ENCODE results near the gene MEGF11. TPM values are rescaled to one million over a fixed set of nuclear protein-coding genes. Genes with fewer than 3 reads are reported as not detected.

The MEGF11 gene
- polyA plus RNA-seq, 2 of the 4 experiments (the other 2 are of a cell fraction) = 0.25 to 0.31 TPM

GRCh38 chr15:65953622-65954021, 299.9 kb downstream of the MEGF11 start:
- no peak for FAIRE-seq
- WGBS (ENCODE audit: missing lambda C conversion rate) = 27% methylated on average over 7 of the region's 7 CpGs

GRCh38 chr15:65952391-65953053, 301.0 kb downstream of the MEGF11 start:
- no peak for FAIRE-seq
- H3K4me1 ChIP-seq = peaks cover 8% of the 10 kb centered on the region; the same call in 1 of the 3 replicates
- no peak overlapping the region for H3K4me2 ChIP-seq
- H3K9me3 ChIP-seq = no peaks in the 10 kb centered on the region
- WGBS (ENCODE audit: missing lambda C conversion rate) = 29% methylated on average over 7 of the region's 7 CpGs
- ATAC-seq = peak; percentile 73
- TF ChIP-seq JUNB (IDR thresholded peaks at IDR 0.05) = no peak
- TF ChIP-seq HOXB13 (CRISPR knock-in tag; IDR thresholded peaks at IDR 0.05; ENCODE audit: low read depth) = 0 out of 2 replicates have a peak, but pooled peaks have one; percentile 54
- TF ChIP-seq ZC3H11A (IDR thresholded peaks at IDR 0.05) = no peak
- TF ChIP-seq HOXB5 (CRISPR knock-in tag; IDR thresholded peaks at IDR 0.05) = peak; percentile 64; the same call in 1 of the 2 replicates
- TF ChIP-seq MYC (IDR thresholded peaks at IDR 0.05; ENCODE audit: borderline replicate concordance, low read length) = no peak
- no peak for TF ChIP-seq TFCP2L1 (CRISPR knock-in tag; IDR thresholded peaks at IDR 0.05)
- TF ChIP-seq EHMT2 (IDR thresholded peaks at IDR 0.05; ENCODE audit: low read depth) = peak; percentile 97
- TF ChIP-seq REST (IDR thresholded peaks at IDR 0.05) = peak; percentile 97
- peak; percentile 42; the same call in 1 of the 2 replicates for TF ChIP-seq FOXS1 (CRISPR knock-in tag; IDR thresholded peaks at IDR 0.05)
- no peak for TF ChIP-seq PBX3 (IDR thresholded peaks at IDR 0.05)
- no peak overlapping the region for H3K27ac ChIP-seq
- peak; percentile 47 to 58 for DNase-seq (ENCODE audit: low read depth in 1 of 2, low spot score in 1 of 2)
- CTCF ChIA-PET = interaction anchor here (0.8 to 2.8 kb wide), 4 partner anchors 10 to 64 kb away, joined by 3 to 12 read pairs (median 4); no protein-coding TSS in a partner anchor
- no peak overlapping the region for H3K4me3 ChIP-seq
- POLR2A ChIA-PET = no interaction called here

More at GRCh38 chr15:65953622-65954021, 299.9 kb downstream of the MEGF11 start:
- POLR2A ChIA-PET = no interaction called here
- H3K4me2 ChIP-seq = no peak overlapping the region
- no peaks in the 10 kb centered on the region for H3K9me3 ChIP-seq
- TF ChIP-seq RCOR1 (IDR thresholded peaks at IDR 0.05; ENCODE audit: low read depth, low read length) = no peak
- TF ChIP-seq USF2 (IDR thresholded peaks at IDR 0.05) = peak; percentile 22; the same call in 1 of the 2 replicates
- H3K4me3 ChIP-seq = no peak overlapping the region
- no peak for DNase-seq (ENCODE audit: low read depth in 1 of 2, low spot score in 1 of 2)
- no peak overlapping the region for H3K27ac ChIP-seq
- no peak for ATAC-seq
- H3K4me1 ChIP-seq = peaks cover 8% of the 10 kb centered on the region; the same call in 1 of the 3 replicates
- CTCF ChIA-PET = interaction anchor here (1.2 to 2.8 kb wide), 4 partner anchors 34 to 334 kb away, joined by 3 to 12 read pairs (median 3); no protein-coding TSS in a partner anchor

GRCh38 chr15:65951007-65951406, 302.5 kb downstream of the MEGF11 start:
- ChIA-PET POLR2A (no interaction called here), CTCF (interaction anchor here (1.0 kb wide), 1 partner anchor 17 kb away, joined by 3 read pairs; no protein-coding TSS in a partner anchor)
- ATAC-seq (no peak), FAIRE-seq (no peak), DNase-seq (ENCODE audit: low read depth in 1 of 2, low spot score in 1 of 2) (no peak)
- Histone ChIP-seq H3K4me1 (peaks cover 8% of the 10 kb centered on the region; the same call in 1 of the 3 replicates), H3K4me2 (no peak overlapping the region), H3K9me3 (no peaks in the 10 kb centered on the region), H3K27ac (no peak overlapping the region), H3K4me3 (no peak overlapping the region)
- TF ChIP-seq ZFP36 (IDR thresholded peaks at IDR 0.05; ENCODE audit: borderline replicate concordance, partially characterized antibody) (peak; percentile 73), CTCF (IDR thresholded peaks at IDR 0.05) (no peak)
- WGBS (ENCODE audit: missing lambda C conversion rate) = 43% methylated on average over 2 of the region's 2 CpGs
